ENCODE data around the gene ACSL1.
"Not testable (repeated sequence)": the region's sequence is repeated elsewhere in the genome, so short reads cannot be mapped to it uniquely, and the experiment has no call there.

DNA sequence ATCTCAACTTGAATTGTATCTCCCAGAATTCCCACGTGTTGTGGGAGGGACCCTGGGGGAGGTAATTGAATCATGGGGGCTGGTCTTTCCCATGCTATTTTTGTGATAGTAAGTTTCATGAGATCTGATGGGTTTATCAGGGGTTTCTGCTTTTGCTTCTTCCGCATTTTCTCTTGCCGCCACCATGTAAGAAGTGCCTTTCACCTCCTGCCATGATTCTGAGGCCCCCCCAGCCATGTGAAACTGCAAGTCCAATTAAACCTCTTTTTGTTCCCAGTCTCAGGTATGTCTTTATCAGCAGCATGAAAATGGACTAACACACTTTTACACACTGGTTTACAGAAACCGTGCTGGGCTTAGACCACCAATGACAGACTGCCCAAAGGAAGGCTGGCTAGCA lies 46.6 kb downstream of the ACSL1 start:
- TF ChIP-seq, protein P1, sequence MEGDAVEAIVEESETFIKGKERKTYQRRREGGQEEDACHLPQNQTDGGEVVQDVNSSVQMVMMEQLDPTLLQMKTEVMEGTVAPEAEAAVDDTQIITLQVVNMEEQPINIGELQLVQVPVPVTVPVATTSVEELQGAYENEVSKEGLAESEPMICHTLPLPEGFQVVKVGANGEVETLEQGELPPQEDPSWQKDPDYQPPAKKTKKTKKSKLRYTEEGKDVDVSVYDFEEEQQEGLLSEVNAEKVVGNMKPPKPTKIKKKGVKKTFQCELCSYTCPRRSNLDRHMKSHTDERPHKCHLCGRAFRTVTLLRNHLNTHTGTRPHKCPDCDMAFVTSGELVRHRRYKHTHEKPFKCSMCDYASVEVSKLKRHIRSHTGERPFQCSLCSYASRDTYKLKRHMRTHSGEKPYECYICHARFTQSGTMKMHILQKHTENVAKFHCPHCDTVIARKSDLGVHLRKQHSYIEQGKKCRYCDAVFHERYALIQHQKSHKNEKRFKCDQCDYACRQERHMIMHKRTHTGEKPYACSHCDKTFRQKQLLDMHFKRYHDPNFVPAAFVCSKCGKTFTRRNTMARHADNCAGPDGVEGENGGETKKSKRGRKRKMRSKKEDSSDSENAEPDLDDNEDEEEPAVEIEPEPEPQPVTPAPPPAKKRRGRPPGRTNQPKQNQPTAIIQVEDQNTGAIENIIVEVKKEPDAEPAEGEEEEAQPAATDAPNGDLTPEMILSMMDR (conservative IDR thresholded peaks at IDR 0.05 in 1 of 2, IDR thresholded peaks at IDR 0.05 in 1 of 2; ENCODE audit: low read depth in 1 of 2, low read length in 2 of 2) = not testable (repeated sequence)
- not testable (repeated sequence) for TF ChIP-seq EZH2 (IDR thresholded peaks at IDR 0.05; ENCODE audit: low read length, missing control alignments)
